Skeletal muscle tissue (tissue), 4 donors: ENCODE results near the gene BATF. TPM values are rescaled to one million over a fixed set of nuclear protein-coding genes. Genes with fewer than 3 reads are reported as not detected.

Experiments
- H3K27ac ChIP-seq: one replicate; pipeline ENCODE4 v1.7.0; 2013; ENCODE audit warnings: mild to moderate bottlenecking, low read depth, low read length, inconsistent platforms
- H3K27me3 ChIP-seq, 3 donors: one replicate each; pipeline ENCODE4 v1.7.0; 2013; ENCODE audit warnings: low read length in 3 of 3; ENCODE audit not compliant: control insufficient read depth in 3 of 3, insufficient read depth in 3 of 3
- H3K36me3 ChIP-seq, 3 donors: one replicate each; pipeline ENCODE4 v1.7.0; 2013; ENCODE audit warnings: low read length in 3 of 3; ENCODE audit not compliant: control insufficient read depth in 3 of 3, insufficient read depth in 3 of 3
- H3K4me1 ChIP-seq, 3 donors: one replicate each; pipeline ENCODE4 v1.7.0; 2013; ENCODE audit warnings: low read length in 3 of 3, mild to moderate bottlenecking in 3 of 3; ENCODE audit not compliant: control insufficient read depth in 3 of 3, insufficient read depth in 3 of 3
- H3K4me3 ChIP-seq, 3 donors: one replicate each; pipeline ENCODE4 v1.7.0; 2013; ENCODE audit warnings: low read length in 3 of 3
- H3K9ac ChIP-seq, 3 donors: one replicate each; pipeline ENCODE4 v1.7.0; 2013; ENCODE audit warnings: low read length in 3 of 3, mild to moderate bottlenecking in 3 of 3, moderate library complexity in 2 of 3, low read depth in 1 of 3
- H3K9me3 ChIP-seq, 3 donors: one replicate each; pipeline ENCODE4 v1.7.0; 2013; ENCODE audit warnings: low read length in 3 of 3; ENCODE audit not compliant: control insufficient read depth in 3 of 3
- total RNA-seq: library from RNA; depleted of rRNA; stranded (reverse); fragments of >200 nt; gene quantifications from one replicate; pipeline ENCODE4 v1.2.3, GENCODE V29; 2014
- donor health status: Osteomylitis.

Gene BATF
- total RNA-seq, 1 donor from 2014 or later = 1.0 TPM

DNA sequence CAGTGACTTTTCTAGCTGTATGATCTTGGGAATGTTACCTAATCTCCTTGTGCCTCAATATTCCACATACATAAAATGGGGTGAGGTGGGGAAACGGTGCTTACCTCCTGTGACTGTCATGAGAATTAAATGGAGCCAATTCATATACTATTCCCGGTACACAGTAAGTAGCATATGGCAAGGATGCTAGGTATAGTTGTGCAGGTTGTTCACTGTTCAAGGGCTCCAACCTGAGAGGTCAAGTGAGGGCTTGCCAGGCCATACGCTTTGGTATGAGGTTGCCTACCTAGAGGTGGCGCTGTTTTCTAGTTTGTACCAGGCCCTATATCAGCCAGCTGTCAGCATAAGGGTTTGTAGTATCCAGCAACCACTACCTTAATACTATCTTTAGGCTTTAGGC lies 3.6 kb upstream of the BATF start:
- H3K27me3 ChIP-seq = peaks cover 0 to 6% (median 0%) of the 10 kb centered on the region in 3 donors
- H3K27ac ChIP-seq = no peak overlapping the region
- no peak overlapping the region for H3K9ac ChIP-seq
- H3K4me3 ChIP-seq = no peak overlapping the region
- peaks cover 0 to 7% (median 5%) of the 10 kb centered on the region in 3 donors for H3K4me1 ChIP-seq
- H3K9me3 ChIP-seq = no peaks in the 10 kb centered on the region
- no peaks in the 10 kb centered on the region for H3K36me3 ChIP-seq

GRCh38 chr14:75519394-75519793 lies 2.9 kb upstream of the BATF start:
- Histone ChIP-seq H3K4me3 (no peak overlapping the region), H3K9me3 (no peaks in the 10 kb centered on the region), H3K4me1 (peaks cover 4 to 12% (median 7%) of the 10 kb centered on the region in 3 donors)

GRCh38 chr14:75519826-75520728 lies 2.2 kb upstream of the BATF start:
- H3K4me1 ChIP-seq = peaks cover 4 to 12% (median 7%) of the 10 kb centered on the region in 3 donors
- no peaks in the 10 kb centered on the region for H3K36me3 ChIP-seq
- no peak overlapping the region for H3K27ac ChIP-seq
- H3K27me3 ChIP-seq = peaks cover 0 to 6% (median 5%) of the 10 kb centered on the region in 3 donors
- H3K9me3 ChIP-seq = no peaks in the 10 kb centered on the region
- no peak overlapping the region for H3K9ac ChIP-seq
- H3K4me3 ChIP-seq = no peak overlapping the region

More at GRCh38 chr14:75519394-75519793, 2.9 kb upstream of the BATF start:
- H3K27ac ChIP-seq = no peak overlapping the region
- H3K27me3 ChIP-seq = peaks cover 0 to 6% (median 5%) of the 10 kb centered on the region in 3 donors
- H3K36me3 ChIP-seq = no peaks in the 10 kb centered on the region
- no peak overlapping the region for H3K9ac ChIP-seq

DNA sequence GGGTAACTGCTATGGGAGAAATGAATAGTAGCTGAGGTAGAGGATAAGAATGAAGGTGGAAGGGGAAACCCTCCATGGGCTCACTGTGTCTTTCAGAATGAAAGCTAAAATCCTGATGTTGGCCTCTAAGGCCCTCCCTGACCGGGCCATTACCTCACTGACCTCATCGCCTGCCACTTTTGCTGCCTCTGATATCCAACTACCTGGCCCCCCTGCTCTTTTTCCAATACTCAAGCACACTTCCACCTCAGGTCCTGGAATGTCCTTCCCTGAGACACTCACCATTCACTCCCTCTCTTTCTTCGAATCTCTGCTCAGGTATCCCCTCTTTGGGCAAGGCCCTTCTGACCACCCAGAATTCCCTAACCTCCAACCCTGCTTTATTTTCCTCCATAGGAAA lies 1.4 kb upstream of the BATF start:
- H3K27me3 ChIP-seq = peaks cover 0 to 6% (median 5%) of the 10 kb centered on the region in 3 donors
- no peak overlapping the region for H3K27ac ChIP-seq
- no peaks in the 10 kb centered on the region for H3K36me3 ChIP-seq
- no peak overlapping the region for H3K4me3 ChIP-seq
- no peak overlapping the region for H3K9ac ChIP-seq
- H3K4me1 ChIP-seq = peaks cover 0 to 7% (median 4%) of the 10 kb centered on the region in 3 donors
- no peaks in the 10 kb centered on the region for H3K9me3 ChIP-seq

DNA sequence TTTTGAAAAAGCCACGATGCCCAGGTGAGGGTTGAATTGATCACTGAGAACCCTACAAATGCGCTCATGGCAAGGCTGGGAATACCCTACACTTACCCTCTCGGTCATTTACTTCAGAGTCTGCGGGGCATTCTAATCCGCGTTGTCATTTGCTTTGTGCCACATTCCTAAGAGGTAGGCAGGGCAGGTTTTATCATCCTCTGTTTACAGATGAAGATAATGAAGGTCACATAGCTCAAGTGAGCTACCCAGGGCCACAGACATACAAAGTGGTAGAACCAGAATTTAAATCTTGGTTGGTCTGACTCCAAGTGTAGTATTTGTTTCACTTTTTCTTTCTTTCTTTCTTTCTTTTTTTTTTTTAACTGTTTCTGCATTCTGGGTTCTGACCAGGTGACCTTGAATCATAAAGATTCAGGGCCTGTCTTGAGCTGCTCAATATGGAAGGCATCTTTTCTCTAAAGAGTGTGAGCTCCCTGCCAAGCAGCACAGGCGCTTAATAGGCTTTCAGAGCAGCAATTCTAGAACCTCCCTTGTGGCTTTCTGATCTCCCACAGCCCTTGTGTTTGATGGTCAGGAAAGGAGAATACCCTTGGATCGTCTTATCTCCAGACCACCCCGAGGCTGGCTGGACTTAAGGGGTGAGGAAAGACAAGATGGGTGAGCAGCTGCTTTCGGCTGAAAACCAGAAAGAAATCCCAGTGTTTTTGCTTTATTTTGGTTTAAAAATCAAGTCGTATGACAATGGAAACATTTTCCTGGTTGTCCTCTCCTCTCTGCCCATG lies 662 bp upstream of the BATF start:
- no peak overlapping the region for H3K9ac ChIP-seq
- H3K4me1 ChIP-seq = peaks cover 0 to 7% (median 4%) of the 10 kb centered on the region in 3 donors
- peaks cover 0 to 6% (median 5%) of the 10 kb centered on the region in 3 donors for H3K27me3 ChIP-seq
- H3K4me3 ChIP-seq = no peak overlapping the region
- no peaks in the 10 kb centered on the region for H3K9me3 ChIP-seq
- H3K27ac ChIP-seq = no peak overlapping the region
- H3K36me3 ChIP-seq = no peaks in the 10 kb centered on the region

DNA sequence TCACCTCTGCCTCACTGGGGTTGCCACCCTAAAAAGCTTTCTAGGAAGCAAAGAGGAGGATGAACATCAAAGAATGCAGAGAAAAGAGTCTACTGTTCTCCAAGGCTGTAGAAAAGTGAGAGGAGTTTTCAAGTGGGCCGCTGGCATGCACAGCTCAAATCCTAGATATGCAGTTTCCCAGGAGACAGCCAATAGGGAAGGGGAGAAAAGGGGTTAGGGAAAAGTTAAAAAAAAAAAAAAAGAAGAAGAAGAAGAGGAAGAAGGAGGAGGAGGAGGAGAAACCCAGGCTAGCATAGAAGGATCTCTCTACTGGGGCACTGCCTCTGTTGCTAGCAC lies 682 bp downstream of the BATF start:
- Histone ChIP-seq H3K4me3 (peak overlapping the region in 1 of 3 donors; percentile 54), H3K27me3 (peaks cover 0 to 6% (median 5%) of the 10 kb centered on the region in 3 donors)

DNA sequence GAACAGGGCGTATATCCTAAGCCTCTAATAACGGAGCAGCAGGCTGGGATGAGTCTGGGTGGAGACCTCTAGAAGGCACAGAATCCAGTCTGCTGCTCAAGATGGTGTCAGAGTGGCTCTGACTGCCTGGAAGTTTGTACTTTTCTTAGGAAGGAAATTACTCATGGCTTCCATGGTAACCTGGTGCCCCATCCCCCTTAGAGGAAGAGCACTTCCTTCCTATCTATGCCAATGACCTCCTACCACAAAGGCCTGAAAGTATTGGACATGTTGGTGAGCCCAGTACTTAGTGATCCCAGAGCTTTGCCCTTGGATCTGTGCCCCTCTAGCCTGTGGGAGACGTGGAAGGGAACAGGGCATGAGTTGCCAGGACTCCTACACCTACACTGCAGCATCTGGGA lies 1.5 kb downstream of the BATF start:
- Histone ChIP-seq H3K36me3 (no peaks in the 10 kb centered on the region), H3K27ac (no peak overlapping the region), H3K9me3 (no peaks in the 10 kb centered on the region), H3K27me3 (peaks cover 0 to 6% (median 5%) of the 10 kb centered on the region in 3 donors), H3K4me1 (peaks cover 0 to 7% (median 4%) of the 10 kb centered on the region in 3 donors), H3K4me3 (peak overlapping the region in 1 of 3 donors; percentile 19), H3K9ac (no peak overlapping the region)

More for the DNA sequence above, 682 bp downstream of the BATF start:
- H3K27ac ChIP-seq = no peak overlapping the region
- peaks cover 0 to 7% (median 4%) of the 10 kb centered on the region in 3 donors for H3K4me1 ChIP-seq
- no peaks in the 10 kb centered on the region for H3K9me3 ChIP-seq
- H3K36me3 ChIP-seq = no peaks in the 10 kb centered on the region
- no peak overlapping the region for H3K9ac ChIP-seq

DNA sequence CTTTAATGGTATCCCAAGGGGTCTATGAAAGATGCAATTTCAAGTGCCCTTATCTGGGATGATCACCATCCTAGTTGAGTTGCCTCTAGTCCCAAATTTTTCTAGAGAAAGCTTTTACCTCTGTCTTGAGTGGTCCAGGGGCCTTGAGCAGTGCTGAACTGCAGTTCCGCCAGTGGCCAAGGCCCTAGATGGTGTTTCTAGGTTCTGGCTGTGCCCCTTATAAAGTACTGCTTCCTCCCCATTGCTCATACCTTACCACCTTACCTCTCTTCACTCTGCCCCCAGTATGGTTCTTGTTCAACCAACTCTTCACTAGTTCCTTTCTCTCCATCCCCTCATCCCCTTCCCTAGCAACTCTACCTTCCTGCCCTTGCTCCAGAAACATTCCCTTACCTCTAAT lies 3.7 kb downstream of the BATF start:
- H3K27me3 ChIP-seq = peaks cover 0 to 6% (median 5%) of the 10 kb centered on the region in 3 donors
- peaks cover 0 to 7% (median 4%) of the 10 kb centered on the region in 3 donors for H3K4me1 ChIP-seq
- H3K9ac ChIP-seq = no peak overlapping the region
- H3K27ac ChIP-seq = no peak overlapping the region
- H3K36me3 ChIP-seq = no peaks in the 10 kb centered on the region
- no peak overlapping the region for H3K4me3 ChIP-seq
- no peaks in the 10 kb centered on the region for H3K9me3 ChIP-seq

GRCh38 chr14:75527449-75528163 lies 5.3 kb downstream of the BATF start:
- Histone ChIP-seq H3K9ac (no peak overlapping the region), H3K4me3 (no peak overlapping the region), H3K9me3 (no peaks in the 10 kb centered on the region), H3K27me3 (peaks cover 0 to 5% (median 3%) of the 10 kb centered on the region in 3 donors), H3K36me3 (no peaks in the 10 kb centered on the region), H3K4me1 (peaks cover 0 to 7% (median 4%) of the 10 kb centered on the region in 3 donors), H3K27ac (no peak overlapping the region)
